Measurements from ENCODE around the gene ITPK1. TPM values are rescaled to one million over a fixed set of nuclear protein-coding genes. Genes with fewer than 3 reads are reported as not detected.
"Not testable (repeated sequence)": the region's sequence is repeated elsewhere in the genome, so short reads cannot be mapped to it uniquely, and the experiment has no call there.

The ITPK1 gene
- polyA plus RNA-seq (2013, experiment 1 of 2; ENCODE audit: insufficient read length) = 32.3 TPM
- polyA plus RNA-seq (2013, experiment 2 of 2; ENCODE audit: insufficient read length) = 28.9 TPM

- DNase-seq = peak; percentile 73
Observed at GRCh38 chr14:93115821-93116675, at the start of gene ITPK1. Gene ITPK1 (minus strand): TSS chr14:93115925. CDS start chr14:93115163, 762 bp downstream.

GRCh38 chr14:93163564-93163963 lies 47.8 kb upstream of the ITPK1 start:
- DNase-seq = no peak

- DNase-seq = peak; percentile 17
Observed at GRCh38 chr14:93161411-93161940, 45.8 kb upstream of the ITPK1 start.

GRCh38 chr14:93160353-93160801 lies 44.7 kb upstream of the ITPK1 start:
- DNase-seq = peak; percentile 4

- not testable (repeated sequence) for DNase-seq
Observed at GRCh38 chr14:93159625-93160352, 44.1 kb upstream of the ITPK1 start.

- not testable (repeated sequence) for DNase-seq
Observed at GRCh38 chr14:93158349-93158748, 42.6 kb upstream of the ITPK1 start.

GRCh38 chr14:93156693-93157369 lies 41.1 kb upstream of the ITPK1 start:
- DNase-seq = no peak

GRCh38 chr14:93155667-93156066 lies 39.9 kb upstream of the ITPK1 start:
- DNase-seq = no peak

GRCh38 chr14:93153121-93153520 lies 37.4 kb upstream of the ITPK1 start:
- no peak for DNase-seq

- DNase-seq = no peak
Observed at GRCh38 chr14:93150227-93151208, 34.8 kb upstream of the ITPK1 start.

GRCh38 chr14:93148979-93149378 lies 33.3 kb upstream of the ITPK1 start:
- DNase-seq = no peak

- no peak for DNase-seq
Observed at GRCh38 chr14:93146119-93146518, 30.4 kb upstream of the ITPK1 start.

GRCh38 chr14:93142854-93143652 lies 27.3 kb upstream of the ITPK1 start:
- DNase-seq = no peak

- no peak for DNase-seq
Observed at GRCh38 chr14:93137864-93138263, 22.1 kb upstream of the ITPK1 start.

GRCh38 chr14:93136508-93136907 lies 20.8 kb upstream of the ITPK1 start:
- not testable (repeated sequence) for DNase-seq

GRCh38 chr14:93136009-93136408 lies 20.3 kb upstream of the ITPK1 start:
- DNase-seq = no peak

- no peak for DNase-seq
Observed at GRCh38 chr14:93135399-93135798, 19.7 kb upstream of the ITPK1 start.

GRCh38 chr14:93133464-93133863 lies 17.7 kb upstream of the ITPK1 start:
- peak; percentile 29 for DNase-seq

GRCh38 chr14:93132472-93133065 lies 16.8 kb upstream of the ITPK1 start:
- DNase-seq = peak; percentile 26

GRCh38 chr14:93131257-93131820 lies 15.6 kb upstream of the ITPK1 start:
- not testable (repeated sequence) for DNase-seq
